GM12891 (cell line): ENCODE data around the gene KCNK5.

Source experiments
- DNase-seq: peaks from one replicate; pipeline ENCODE4 v3.0.0; 2011; ENCODE audit warnings: low spot score; ENCODE audit not compliant: insufficient read length
- FAIRE-seq: peaks from 2 replicates; lab custom pipeline; 2011; peaks lifted over from hg19 to GRCh38; lab: Jason Lieb, UNC
- PAX5 ChIP-seq: IDR thresholded peaks from 2 replicates; pipeline ENCODE4 v1.6.1; 2011; ENCODE audit warnings: low read length, moderate library complexity, mild to moderate bottlenecking; ENCODE audit not compliant: insufficient read depth, severe bottlenecking
- POLR2A ChIP-seq: IDR thresholded peaks from 2 replicates; pipeline ENCODE4 v1.6.1; 2011; ENCODE audit warnings: low read depth, low read length, control low read depth
- POLR2AphosphoS5 ChIP-seq: IDR thresholded peaks from 2 replicates; pipeline ENCODE4 v1.6.1; 2011; ENCODE audit warnings: low read depth, low read length, control low read depth
- POU2F2 ChIP-seq: IDR thresholded peaks from 2 replicates; pipeline ENCODE4 v1.6.1; 2011; ENCODE audit warnings: low read depth, mild to moderate bottlenecking, control low read depth, low read length, moderate library complexity
- SPI1 ChIP-seq: IDR thresholded peaks from 2 replicates; pipeline ENCODE4 v1.6.1; 2011; ENCODE audit warnings: low read depth, low read length, control low read depth
- TAF1 ChIP-seq: IDR thresholded peaks from 2 replicates; pipeline ENCODE4 v1.6.1; 2011; ENCODE audit warnings: low read depth, low read length, control low read depth

KCNK5 gene

GRCh38 chr6:39263303-39264037, 34.2 kb upstream of the KCNK5 start:
- no peak for FAIRE-seq
- DNase-seq, result no peak
- no peak for TF ChIP-seq POU2F2

GRCh38 chr6:39261751-39262150, 32.5 kb upstream of the KCNK5 start:
- TF ChIP-seq SPI1, result no peak
- no peak for TF ChIP-seq PAX5
- TF ChIP-seq POLR2A, result no peak
- no peak for TF ChIP-seq TAF1
- no peak for TF ChIP-seq POLR2AphosphoS5
- DNase-seq (no peak), FAIRE-seq (no peak)

GRCh38 chr6:39260953-39261352, 31.7 kb upstream of the KCNK5 start:
- no peak for DNase-seq
- no peak for TF ChIP-seq POLR2AphosphoS5
- TF ChIP-seq SPI1, result no peak
- no peak for TF ChIP-seq TAF1
- no peak for TF ChIP-seq POU2F2
- no peak for TF ChIP-seq POLR2A
- no peak for TF ChIP-seq PAX5
- FAIRE-seq, result no peak

GRCh38 chr6:39260456-39260855, 31.2 kb upstream of the KCNK5 start:
- no peak for TF ChIP-seq SPI1
- no peak for TF ChIP-seq POLR2A
- no peak for TF ChIP-seq POU2F2
- TF ChIP-seq PAX5, result no peak
- TF ChIP-seq POLR2AphosphoS5, result no peak
- no peak for TF ChIP-seq TAF1
- FAIRE-seq (no peak), DNase-seq (no peak)

- FAIRE-seq (no peak), DNase-seq (no peak)
- TF ChIP-seq POLR2AphosphoS5 (no peak), POU2F2 (no peak), PAX5 (no peak), SPI1 (no peak), POLR2A (no peak), TAF1 (no peak)
These were observed 27.1 kb upstream of the KCNK5 start for GRCh38 chr6:39256294-39256940.

GRCh38 chr6:39254999-39255535, 25.8 kb upstream of the KCNK5 start:
- FAIRE-seq, result no peak
- TF ChIP-seq POLR2AphosphoS5, result no peak
- no peak for TF ChIP-seq POU2F2
- no peak for DNase-seq

- FAIRE-seq (no peak), DNase-seq (no peak)
- TF ChIP-seq POU2F2 (no peak), POLR2AphosphoS5 (no peak), TAF1 (no peak), POLR2A (no peak)
These were observed 22.1 kb upstream of the KCNK5 start for GRCh38 chr6:39251406-39251805.

- DNase-seq, result no peak
- no peak for FAIRE-seq
- TF ChIP-seq POU2F2, result no peak
- no peak for TF ChIP-seq PAX5
- TF ChIP-seq POLR2AphosphoS5, result no peak
- no peak for TF ChIP-seq TAF1
- no peak for TF ChIP-seq POLR2A
- no peak for TF ChIP-seq SPI1
These were observed 21.2 kb upstream of the KCNK5 start for GRCh38 chr6:39250507-39250906.

GRCh38 chr6:39249278-39249677, 20.0 kb upstream of the KCNK5 start:
- FAIRE-seq, result no peak
- TF ChIP-seq POU2F2 (no peak), POLR2AphosphoS5 (no peak), PAX5 (no peak), POLR2A (no peak), TAF1 (no peak), SPI1 (no peak)
- no peak for DNase-seq

GRCh38 chr6:39247667-39248194, 18.5 kb upstream of the KCNK5 start:
- DNase-seq (no peak), FAIRE-seq (no peak)
- TF ChIP-seq SPI1 (no peak), POLR2A (no peak), TAF1 (no peak), POLR2AphosphoS5 (no peak), PAX5 (no peak), POU2F2 (no peak)

- DNase-seq, result no peak
- no peak for FAIRE-seq
- TF ChIP-seq POLR2A (no peak), POLR2AphosphoS5 (no peak), POU2F2 (no peak), SPI1 (no peak), TAF1 (no peak), PAX5 (no peak)
These were observed 14.5 kb upstream of the KCNK5 start for GRCh38 chr6:39243809-39244208.
